ENCODE results near the gene COL28A1. TPM values are rescaled to one million over a fixed set of nuclear protein-coding genes. Genes with fewer than 3 reads are reported as not detected.

The COL28A1 gene
- total and polyA plus RNA-seq, 12 donors, result 0.66 to 16.0 (median 2.8) TPM

GRCh38 chr7:7489546-7489945 lies 46.1 kb downstream of the COL28A1 start:
- Histone ChIP-seq H3K36me3 (replicated peaks in 1 of 2) (no peaks in the 10 kb centered on the region), H3K4me3 (no peak overlapping the region), H3K27me3 (no peaks in the 10 kb centered on the region), H3K27ac (no peak overlapping the region), H3K9me3 (replicated peaks in 1 of 3) (no peaks in the 10 kb centered on the region), H3K4me1 (replicated peaks in 1 of 2) (peaks cover 0 to 4% of the 10 kb centered on the region in 2 donors)
- intact Hi-C loops (cut with DNase I), result no loop called here
- no peak for DNase-seq
- 82 to 87% (median 86%) methylated on average over 2 of the region's 2 CpGs for WGBS, 4 donors
- TF ChIP-seq POLR2A (IDR thresholded peaks at IDR 0.05) (no peak), CTCF (IDR thresholded peaks at IDR 0.05) (no peak)

GRCh38 chr7:7486362-7486761 lies 49.3 kb downstream of the COL28A1 start:
- H3K4me3 ChIP-seq, result no peak overlapping the region
- DNase-seq, result no peak
- H3K36me3 ChIP-seq (replicated peaks in 1 of 2), result no peaks in the 10 kb centered on the region
- H3K27ac ChIP-seq, result no peak overlapping the region
- no peaks in the 10 kb centered on the region for H3K9me3 ChIP-seq (replicated peaks in 1 of 3)
- intact Hi-C loops (cut with DNase I), result no loop called here
- TF ChIP-seq CTCF (IDR thresholded peaks at IDR 0.05) (no peak), POLR2A (IDR thresholded peaks at IDR 0.05) (no peak)
- 82 to 86% (median 85%) methylated on average over 3 of the region's 3 CpGs for WGBS, 4 donors
- no peaks in the 10 kb centered on the region for H3K27me3 ChIP-seq
- H3K4me1 ChIP-seq (replicated peaks in 1 of 2), result peaks cover 0 to 4% of the 10 kb centered on the region in 2 donors

- DNase-seq, result no peak
- WGBS, 4 donors, result 92 to 98% (median 95%) methylated on average over 1 of the region's 1 CpG
- Histone ChIP-seq H3K4me1 (replicated peaks in 1 of 2) (no peaks in the 10 kb centered on the region), H3K27ac (no peak overlapping the region), H3K27me3 (no peaks in the 10 kb centered on the region), H3K9me3 (replicated peaks in 1 of 3) (no peaks in the 10 kb centered on the region), H3K4me3 (no peak overlapping the region), H3K36me3 (replicated peaks in 1 of 2) (no peaks in the 10 kb centered on the region)
- intact Hi-C loops (cut with DNase I), result no loop called here
- TF ChIP-seq POLR2A (IDR thresholded peaks at IDR 0.05), result no peak
Measured at GRCh38 chr7:7484072-7484471, 51.6 kb downstream of the COL28A1 start.

GRCh38 chr7:7481802-7482201 lies 53.9 kb downstream of the COL28A1 start:
- H3K27ac ChIP-seq, result no peak overlapping the region
- no peaks in the 10 kb centered on the region for H3K4me1 ChIP-seq (replicated peaks in 1 of 2)
- no peaks in the 10 kb centered on the region for H3K9me3 ChIP-seq (replicated peaks in 1 of 3)
- no peaks in the 10 kb centered on the region for H3K27me3 ChIP-seq
- no peak for DNase-seq
- TF ChIP-seq CTCF (IDR thresholded peaks at IDR 0.05) (no peak), POLR2A (IDR thresholded peaks at IDR 0.05) (no peak)
- intact Hi-C loops (cut with DNase I), result no loop called here
- WGBS, 4 donors, result 79 to 89% (median 87%) methylated on average over 2 of the region's 2 CpGs
- no peak overlapping the region for H3K4me3 ChIP-seq
- H3K36me3 ChIP-seq (replicated peaks in 1 of 2), result no peaks in the 10 kb centered on the region

- H3K36me3 ChIP-seq (replicated peaks in 1 of 2), result no peaks in the 10 kb centered on the region
- no peak for TF ChIP-seq CTCF (IDR thresholded peaks at IDR 0.05)
- TF ChIP-seq POLR2A (IDR thresholded peaks at IDR 0.05), result no peak
- WGBS, 4 donors, result 79 to 90% (median 86%) methylated on average over 2 of the region's 2 CpGs
- no peaks in the 10 kb centered on the region for H3K27me3 ChIP-seq
- H3K9me3 ChIP-seq (replicated peaks in 1 of 3), result no peaks in the 10 kb centered on the region
- H3K27ac ChIP-seq, result no peak overlapping the region
- no peak for DNase-seq
- intact Hi-C loops (cut with DNase I), result no loop called here
- no peaks in the 10 kb centered on the region for H3K4me1 ChIP-seq (replicated peaks in 1 of 2)
- H3K4me3 ChIP-seq, result no peak overlapping the region
Measured at GRCh38 chr7:7479275-7479805, 56.3 kb downstream of the COL28A1 start.

Measured in adrenal gland (tissue), 12 donors.